Parietal lobe (tissue), 1 donor: ENCODE measurements around the gene ATXN7L1. TPM values are rescaled to one million over a fixed set of nuclear protein-coding genes. Genes with fewer than 3 reads are reported as not detected.

Source experiments
- total RNA-seq: library from RNA; depleted of rRNA; stranded (reverse); fragments of >200 nt; gene quantifications from one replicate; pipeline ENCODE4 v1.2.3, GENCODE V29; 2014

ATXN7L1 gene, protein sequence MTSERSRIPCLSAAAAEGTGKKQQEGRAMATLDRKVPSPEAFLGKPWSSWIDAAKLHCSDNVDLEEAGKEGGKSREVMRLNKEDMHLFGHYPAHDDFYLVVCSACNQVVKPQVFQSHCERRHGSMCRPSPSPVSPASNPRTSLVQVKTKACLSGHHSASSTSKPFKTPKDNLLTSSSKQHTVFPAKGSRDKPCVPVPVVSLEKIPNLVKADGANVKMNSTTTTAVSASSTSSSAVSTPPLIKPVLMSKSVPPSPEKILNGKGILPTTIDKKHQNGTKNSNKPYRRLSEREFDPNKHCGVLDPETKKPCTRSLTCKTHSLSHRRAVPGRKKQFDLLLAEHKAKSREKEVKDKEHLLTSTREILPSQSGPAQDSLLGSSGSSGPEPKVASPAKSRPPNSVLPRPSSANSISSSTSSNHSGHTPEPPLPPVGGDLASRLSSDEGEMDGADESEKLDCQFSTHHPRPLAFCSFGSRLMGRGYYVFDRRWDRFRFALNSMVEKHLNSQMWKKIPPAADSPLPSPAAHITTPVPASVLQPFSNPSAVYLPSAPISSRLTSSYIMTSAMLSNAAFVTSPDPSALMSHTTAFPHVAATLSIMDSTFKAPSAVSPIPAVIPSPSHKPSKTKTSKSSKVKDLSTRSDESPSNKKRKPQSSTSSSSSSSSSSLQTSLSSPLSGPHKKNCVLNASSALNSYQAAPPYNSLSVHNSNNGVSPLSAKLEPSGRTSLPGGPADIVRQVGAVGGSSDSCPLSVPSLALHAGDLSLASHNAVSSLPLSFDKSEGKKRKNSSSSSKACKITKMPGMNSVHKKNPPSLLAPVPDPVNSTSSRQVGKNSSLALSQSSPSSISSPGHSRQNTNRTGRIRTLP
- 42.3 TPM for total RNA-seq

DNA sequence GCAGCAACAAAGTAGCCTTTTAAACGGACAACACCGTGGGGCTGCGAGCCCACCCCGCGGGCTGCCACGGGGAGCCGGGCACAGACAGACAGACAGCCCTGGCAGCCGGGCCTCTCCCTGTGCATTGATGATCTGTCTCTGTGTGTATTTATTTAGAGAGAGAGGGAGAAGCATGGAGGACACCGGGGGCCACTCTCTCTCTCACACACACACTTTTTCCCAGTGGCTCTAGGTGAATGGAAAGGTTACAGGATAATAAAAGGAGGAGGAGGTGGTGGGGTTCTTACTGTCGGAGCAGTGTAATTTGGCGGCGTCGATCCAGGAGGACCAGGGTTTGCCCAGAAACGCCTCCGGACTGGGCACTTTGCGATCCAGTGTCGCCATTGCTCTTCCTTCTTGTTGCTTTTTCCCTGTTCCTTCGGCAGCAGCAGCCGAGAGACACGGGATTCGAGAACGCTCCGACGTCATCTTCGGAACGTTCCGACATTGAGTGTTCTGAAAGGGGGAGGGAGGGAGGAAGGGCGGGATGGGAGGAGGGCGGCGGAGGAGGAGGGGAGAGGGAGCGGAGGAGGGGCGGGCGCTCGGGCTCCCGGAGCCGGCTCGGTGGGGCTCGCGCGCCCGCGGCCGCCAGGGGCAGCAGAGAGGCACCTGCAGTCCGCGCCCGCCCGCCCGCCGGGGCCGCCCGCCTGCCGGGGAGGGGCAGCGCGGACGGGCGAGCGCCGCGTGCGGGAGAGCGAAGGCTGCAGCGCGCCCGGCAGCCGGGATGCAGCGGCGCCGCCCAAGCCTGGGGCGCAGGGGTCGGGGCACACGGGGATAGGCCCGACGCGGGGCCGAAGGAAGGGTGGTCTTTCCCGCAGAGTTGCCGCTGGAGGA lies at the start of gene ATXN7L1:
TSS of gene ATXN7L1 (minus strand) at position 509 of the 873 bp plus-strand sequence. CDS start at position 468, 41 bp downstream.

DNA sequence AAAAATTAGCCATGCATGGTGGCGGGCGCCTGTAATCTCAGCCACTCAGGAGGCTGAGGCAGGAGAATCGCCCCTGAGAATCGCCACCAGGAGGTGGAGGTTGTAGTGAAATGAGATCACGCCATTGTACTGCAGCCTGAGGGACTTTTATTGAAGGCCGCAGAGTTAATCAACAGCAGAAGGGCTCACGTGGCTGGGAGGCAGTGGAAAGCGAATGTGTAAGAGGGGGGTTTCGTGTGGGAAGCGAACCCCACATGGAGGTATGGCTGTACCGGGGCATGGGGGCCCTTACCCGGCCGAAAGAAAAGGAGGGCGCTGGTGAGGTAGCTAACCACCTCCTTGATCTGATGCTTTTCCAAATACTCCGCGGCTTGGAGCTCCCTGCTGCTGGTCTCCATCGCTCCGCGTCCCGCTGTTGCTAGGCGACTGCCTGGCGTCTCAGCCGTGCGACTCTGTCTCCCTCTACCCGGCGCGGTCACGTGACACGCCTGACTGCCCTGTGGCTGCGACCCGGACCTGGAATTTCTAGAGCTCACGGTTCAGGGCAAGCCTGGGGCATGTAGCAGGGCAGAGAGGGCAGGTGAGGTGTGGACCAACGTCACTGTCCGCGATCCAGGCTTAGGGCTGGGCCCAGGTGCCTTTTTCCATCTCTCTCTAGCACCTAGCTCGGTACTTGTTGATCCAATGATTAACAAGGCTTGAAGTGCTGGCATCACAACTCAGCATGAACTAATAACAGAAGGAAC lies 295.2 kb downstream of the ATXN7L1 start, which contains the start of gene EFCAB10:
TSS of gene EFCAB10 (minus strand) at position 428 of the 746 bp plus-strand sequence. CDS start at position 398, 30 bp downstream.

Other genes with a start within 250 kb of the ATXN7L1 start
- gene CDHR3, start 86.7 kb upstream of the ATXN7L1 start, total RNA-seq, result 28.8 TPM
- gene SYPL1, start 235.7 kb upstream of the ATXN7L1 start, total RNA-seq, result 44.4 TPM